ENCODE measurements around the gene TENM3.

TENM3 gene

GRCh38 chr4:182346250-182346649, 103.0 kb downstream of the TENM3 start:
- Histone ChIP-seq H3K27me3 (ENCODE audit: control insufficient read depth, insufficient read depth, low read length) (no peaks in the 10 kb centered on the region), H3K9me3 (ENCODE audit: control insufficient read depth, low read depth, low read length) (no peaks in the 10 kb centered on the region), H3K36me3 (ENCODE audit: control insufficient read depth, low read depth, low read length) (no peaks in the 10 kb centered on the region), H3K27ac (ENCODE audit: low read length) (no peak overlapping the region), H3K4me3 (ENCODE audit: low read length) (no peak overlapping the region), H3K4me1 (ENCODE audit: control insufficient read depth, low read depth, low read length) (peaks cover 24% of the 10 kb centered on the region), H3K9ac (ENCODE audit: low read length) (no peak overlapping the region)

- Histone ChIP-seq H3K9ac (ENCODE audit: low read length) (no peak overlapping the region), H3K4me1 (ENCODE audit: control insufficient read depth, low read depth, low read length) (peaks cover 24% of the 10 kb centered on the region), H3K4me3 (ENCODE audit: low read length) (no peak overlapping the region), H3K36me3 (ENCODE audit: control insufficient read depth, low read depth, low read length) (no peaks in the 10 kb centered on the region), H3K27me3 (ENCODE audit: control insufficient read depth, insufficient read depth, low read length) (no peaks in the 10 kb centered on the region), H3K9me3 (ENCODE audit: control insufficient read depth, low read depth, low read length) (no peaks in the 10 kb centered on the region), H3K27ac (ENCODE audit: low read length) (no peak overlapping the region)
Measured at GRCh38 chr4:182346675-182347375, 103.6 kb downstream of the TENM3 start.

- Histone ChIP-seq H3K4me1 (ENCODE audit: control insufficient read depth, low read depth, low read length) (peaks cover 10% of the 10 kb centered on the region), H3K4me3 (ENCODE audit: low read length) (no peak overlapping the region), H3K9me3 (ENCODE audit: control insufficient read depth, low read depth, low read length) (no peaks in the 10 kb centered on the region), H3K36me3 (ENCODE audit: control insufficient read depth, low read depth, low read length) (no peaks in the 10 kb centered on the region), H3K27me3 (ENCODE audit: control insufficient read depth, insufficient read depth, low read length) (no peaks in the 10 kb centered on the region), H3K27ac (ENCODE audit: low read length) (no peak overlapping the region), H3K9ac (ENCODE audit: low read length) (no peak overlapping the region)
Measured at GRCh38 chr4:182348779-182349326, 105.7 kb downstream of the TENM3 start.

DNA sequence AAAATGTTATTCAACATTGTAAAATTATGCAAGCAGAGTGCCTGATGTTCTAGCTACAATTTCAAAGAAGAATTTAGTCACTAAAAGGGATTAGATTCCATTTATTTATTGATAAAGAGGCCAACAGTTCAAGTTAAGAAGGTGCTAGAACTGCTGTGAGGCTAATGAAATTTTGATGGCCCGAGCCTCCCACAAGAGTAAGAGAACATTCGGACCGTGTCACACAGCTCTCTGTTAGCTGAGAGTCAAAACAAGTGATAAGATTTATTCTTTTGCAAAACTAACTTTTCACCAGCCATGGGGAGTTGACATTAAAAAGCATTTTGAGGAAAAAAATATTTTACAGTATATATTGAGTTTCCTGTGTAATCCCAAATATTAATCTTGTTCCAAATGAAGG, 106.8 kb downstream of the TENM3 start:
- Histone ChIP-seq H3K36me3 (ENCODE audit: control insufficient read depth, low read depth, low read length) (no peaks in the 10 kb centered on the region), H3K27me3 (ENCODE audit: control insufficient read depth, insufficient read depth, low read length) (no peaks in the 10 kb centered on the region), H3K4me1 (ENCODE audit: control insufficient read depth, low read depth, low read length) (peaks cover 4% of the 10 kb centered on the region), H3K9ac (ENCODE audit: low read length) (no peak overlapping the region), H3K4me3 (ENCODE audit: low read length) (no peak overlapping the region), H3K27ac (ENCODE audit: low read length) (no peak overlapping the region), H3K9me3 (ENCODE audit: control insufficient read depth, low read depth, low read length) (no peaks in the 10 kb centered on the region)

- H3K9ac ChIP-seq (ENCODE audit: low read length), result no peak overlapping the region
- H3K27ac ChIP-seq (ENCODE audit: low read length), result no peak overlapping the region
- no peaks in the 10 kb centered on the region for H3K36me3 ChIP-seq (ENCODE audit: control insufficient read depth, low read depth, low read length)
- H3K27me3 ChIP-seq (ENCODE audit: control insufficient read depth, insufficient read depth, low read length), result no peaks in the 10 kb centered on the region
- peaks cover 4% of the 10 kb centered on the region for H3K4me1 ChIP-seq (ENCODE audit: control insufficient read depth, low read depth, low read length)
- H3K4me3 ChIP-seq (ENCODE audit: low read length), result no peak overlapping the region
- H3K9me3 ChIP-seq (ENCODE audit: control insufficient read depth, low read depth, low read length), result no peaks in the 10 kb centered on the region
Measured at GRCh38 chr4:182351485-182351884, 108.3 kb downstream of the TENM3 start.

DNA sequence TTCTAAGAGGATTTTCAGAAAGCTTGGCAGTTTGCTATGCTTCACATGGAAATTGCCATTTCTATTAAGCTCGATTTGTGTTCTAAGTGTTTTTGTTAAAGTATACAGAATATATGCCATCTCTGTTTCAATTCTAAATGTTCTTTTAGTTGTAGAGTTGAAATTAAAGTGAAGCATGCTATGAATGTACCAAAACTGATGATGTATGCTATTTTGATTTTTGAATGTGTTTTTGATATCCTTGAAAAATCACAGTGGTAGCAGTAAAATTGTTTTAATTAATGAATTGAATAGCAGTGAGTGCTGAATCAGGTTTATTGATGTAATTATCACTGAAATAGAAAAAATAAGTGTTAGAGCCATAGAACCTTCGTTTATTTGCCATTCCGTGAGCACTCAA, 110.9 kb downstream of the TENM3 start:
- H3K9ac ChIP-seq (ENCODE audit: low read length), result no peak overlapping the region
- H3K36me3 ChIP-seq (ENCODE audit: control insufficient read depth, low read depth, low read length), result no peaks in the 10 kb centered on the region
- H3K4me3 ChIP-seq (ENCODE audit: low read length), result no peak overlapping the region
- H3K4me1 ChIP-seq (ENCODE audit: control insufficient read depth, low read depth, low read length), result no peaks in the 10 kb centered on the region
- H3K27me3 ChIP-seq (ENCODE audit: control insufficient read depth, insufficient read depth, low read length), result no peaks in the 10 kb centered on the region
- no peak overlapping the region for H3K27ac ChIP-seq (ENCODE audit: low read length)
- H3K9me3 ChIP-seq (ENCODE audit: control insufficient read depth, low read depth, low read length), result no peaks in the 10 kb centered on the region

DNA sequence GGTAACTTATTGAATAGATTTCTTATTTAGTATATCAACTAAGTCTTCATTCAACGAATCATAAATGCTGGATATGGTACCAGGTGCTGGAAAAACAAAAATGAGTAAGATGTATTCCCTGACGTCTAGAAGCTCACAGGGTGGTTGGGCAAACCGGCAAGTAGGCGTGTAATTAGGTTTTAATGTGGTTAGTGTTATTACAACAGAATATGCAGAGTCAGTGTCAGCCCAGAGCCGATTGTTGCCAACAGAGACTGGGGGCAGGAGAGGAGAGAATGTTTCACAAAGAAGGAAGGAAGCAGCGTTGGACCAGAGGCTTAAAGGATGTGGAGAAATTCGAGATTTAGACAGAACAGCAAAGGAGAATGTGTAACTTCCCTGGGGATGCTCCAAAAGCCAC, 111.7 kb downstream of the TENM3 start:
- no peaks in the 10 kb centered on the region for H3K9me3 ChIP-seq (ENCODE audit: control insufficient read depth, low read depth, low read length)
- H3K4me3 ChIP-seq (ENCODE audit: low read length), result no peak overlapping the region
- H3K27ac ChIP-seq (ENCODE audit: low read length), result no peak overlapping the region
- H3K9ac ChIP-seq (ENCODE audit: low read length), result no peak overlapping the region
- no peaks in the 10 kb centered on the region for H3K36me3 ChIP-seq (ENCODE audit: control insufficient read depth, low read depth, low read length)
- no peaks in the 10 kb centered on the region for H3K27me3 ChIP-seq (ENCODE audit: control insufficient read depth, insufficient read depth, low read length)
- H3K4me1 ChIP-seq (ENCODE audit: control insufficient read depth, low read depth, low read length), result no peaks in the 10 kb centered on the region

GRCh38 chr4:182367153-182367552, 124.0 kb downstream of the TENM3 start:
- no peak overlapping the region for H3K4me3 ChIP-seq (ENCODE audit: low read length)
- H3K9ac ChIP-seq (ENCODE audit: low read length), result no peak overlapping the region
- H3K27me3 ChIP-seq (ENCODE audit: control insufficient read depth, insufficient read depth, low read length), result no peaks in the 10 kb centered on the region
- H3K9me3 ChIP-seq (ENCODE audit: control insufficient read depth, low read depth, low read length), result no peaks in the 10 kb centered on the region
- no peak overlapping the region for H3K27ac ChIP-seq (ENCODE audit: low read length)
- H3K4me1 ChIP-seq (ENCODE audit: control insufficient read depth, low read depth, low read length), result peaks cover 20% of the 10 kb centered on the region
- no peaks in the 10 kb centered on the region for H3K36me3 ChIP-seq (ENCODE audit: control insufficient read depth, low read depth, low read length)

- H3K36me3 ChIP-seq (ENCODE audit: control insufficient read depth, low read depth, low read length), result no peaks in the 10 kb centered on the region
Measured at GRCh38 chr4:182369211-182369610, 126.0 kb downstream of the TENM3 start.

GRCh38 chr4:182370491-182370890, 127.3 kb downstream of the TENM3 start:
- Histone ChIP-seq H3K27ac (ENCODE audit: low read length) (no peak overlapping the region), H3K9ac (ENCODE audit: low read length) (no peak overlapping the region), H3K4me1 (ENCODE audit: control insufficient read depth, low read depth, low read length) (peaks cover 20% of the 10 kb centered on the region), H3K27me3 (ENCODE audit: control insufficient read depth, insufficient read depth, low read length) (no peaks in the 10 kb centered on the region), H3K4me3 (ENCODE audit: low read length) (no peak overlapping the region), H3K9me3 (ENCODE audit: control insufficient read depth, low read depth, low read length) (no peaks in the 10 kb centered on the region), H3K36me3 (ENCODE audit: control insufficient read depth, low read depth, low read length) (no peaks in the 10 kb centered on the region)

More at GRCh38 chr4:182369211-182369610, 126.0 kb downstream of the TENM3 start:
- Histone ChIP-seq H3K9ac (ENCODE audit: low read length) (no peak overlapping the region), H3K9me3 (ENCODE audit: control insufficient read depth, low read depth, low read length) (no peaks in the 10 kb centered on the region), H3K27me3 (ENCODE audit: control insufficient read depth, insufficient read depth, low read length) (no peaks in the 10 kb centered on the region), H3K4me1 (ENCODE audit: control insufficient read depth, low read depth, low read length) (peaks cover 20% of the 10 kb centered on the region), H3K27ac (ENCODE audit: low read length) (no peak overlapping the region), H3K4me3 (ENCODE audit: low read length) (no peak overlapping the region)

DNA sequence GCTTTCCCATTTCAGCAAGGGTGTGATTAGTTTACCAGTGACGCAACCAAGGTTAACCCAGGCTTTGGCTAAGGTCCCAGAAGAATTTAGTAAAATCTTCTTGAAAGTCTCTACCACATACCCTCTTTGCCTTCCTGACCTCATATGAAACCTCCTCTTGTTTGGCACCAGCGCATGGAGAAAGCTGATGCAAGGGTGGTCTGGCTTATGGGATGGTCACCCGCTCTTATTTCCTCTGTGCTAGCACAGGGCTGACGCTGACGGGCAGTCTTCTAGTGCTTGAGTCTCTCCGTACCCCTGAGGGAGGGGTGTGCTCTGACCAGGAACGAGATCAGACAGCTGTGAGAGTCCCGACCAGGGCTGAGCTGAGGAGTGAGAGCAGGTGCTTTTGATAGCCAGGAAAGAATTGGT, 137.6 kb downstream of the TENM3 start:
- peaks cover 12% of the 10 kb centered on the region for H3K4me1 ChIP-seq (ENCODE audit: control insufficient read depth, low read depth, low read length)
- H3K9ac ChIP-seq (ENCODE audit: low read length), result no peak overlapping the region
- H3K27me3 ChIP-seq (ENCODE audit: control insufficient read depth, insufficient read depth, low read length), result no peaks in the 10 kb centered on the region
- no peak overlapping the region for H3K27ac ChIP-seq (ENCODE audit: low read length)
- H3K36me3 ChIP-seq (ENCODE audit: control insufficient read depth, low read depth, low read length), result no peaks in the 10 kb centered on the region
- H3K4me3 ChIP-seq (ENCODE audit: low read length), result no peak overlapping the region
- H3K9me3 ChIP-seq (ENCODE audit: control insufficient read depth, low read depth, low read length), result no peaks in the 10 kb centered on the region

- H3K9ac ChIP-seq (ENCODE audit: low read length), result no peak overlapping the region
- no peak overlapping the region for H3K4me3 ChIP-seq (ENCODE audit: low read length)
- H3K9me3 ChIP-seq (ENCODE audit: control insufficient read depth, low read depth, low read length), result no peaks in the 10 kb centered on the region
- peaks cover 12% of the 10 kb centered on the region for H3K4me1 ChIP-seq (ENCODE audit: control insufficient read depth, low read depth, low read length)
- no peaks in the 10 kb centered on the region for H3K27me3 ChIP-seq (ENCODE audit: control insufficient read depth, insufficient read depth, low read length)
- H3K27ac ChIP-seq (ENCODE audit: low read length), result no peak overlapping the region
- H3K36me3 ChIP-seq (ENCODE audit: control insufficient read depth, low read depth, low read length), result no peaks in the 10 kb centered on the region
Measured at GRCh38 chr4:182382941-182383340, 139.7 kb downstream of the TENM3 start.
